ENCODE measurements around the gene LCAT. TPM values are rescaled to one million over a fixed set of nuclear protein-coding genes. Genes with fewer than 3 reads are reported as not detected.
A peak's percentile ranks its signal among the peaks of the same experiment; 100 is the strongest.

LCAT gene
- total RNA-seq, 2 experiments from 2014 or later, result 12.9 to 15.3 TPM

- CTCF ChIA-PET, result interaction anchor here (0.7 to 1.1 kb wide), 3 partner anchors 14 to 116 kb away, joined by 3 to 4 read pairs (median 3); no protein-coding TSS in a partner anchor
- Mint-ChIP-seq H3K4me3 (no peak within 1 kb of the TSS), H3K9me3 (no peaks in the 10 kb centered on the region), H3K27me3 (no peaks in the 10 kb centered on the region), H3K36me3 (ENCODE audit: low read depth) (peaks cover 48% of the 10 kb centered on the region), H3K27ac (peak within 1 kb of the TSS; percentile 72), H3K4me1 (peaks cover 22% of the 10 kb centered on the region)
- DNase-seq, result no peak
- POLR2A ChIA-PET, result no interaction called here
Observed at GRCh38 chr16:67931712-67932461, 12.0 kb downstream of the LCAT start, which contains the start of gene CTRL. TSS of gene CTRL (minus strand) at chr16:67931862. CDS start at chr16:67931852, 10 bp downstream.

- CTCF ChIA-PET, result interaction anchor here (0.6 to 1.2 kb wide), 6 partner anchors 13 to 263 kb away, joined by 3 to 6 read pairs (median 3); partner anchors contain the start of gene NRN1L
- POLR2A ChIA-PET, result interaction anchor here (1.0 kb wide), 1 partner anchor 47 kb away, joined by 3 read pairs; no protein-coding TSS in a partner anchor
- Mint-ChIP-seq H3K4me1 (peaks cover 20% of the 10 kb centered on the region), H3K36me3 (ENCODE audit: low read depth) (peaks cover 40% of the 10 kb centered on the region), H3K27me3 (no peaks in the 10 kb centered on the region), H3K9me3 (no peaks in the 10 kb centered on the region), H3K27ac (no peak overlapping the region), H3K4me3 (no peak overlapping the region)
- DNase-seq, result no peak
Observed at GRCh38 chr16:67930678-67931211, 13.2 kb downstream of the LCAT start.

GRCh38 chr16:67930191-67930590 is 13.7 kb downstream of the LCAT start:
- no peak for DNase-seq
- POLR2A ChIA-PET, result interaction anchor here (1.0 kb wide), 1 partner anchor 46 kb away, joined by 3 read pairs; no protein-coding TSS in a partner anchor
- Mint-ChIP-seq H3K27me3 (no peaks in the 10 kb centered on the region), H3K27ac (no peak overlapping the region), H3K36me3 (ENCODE audit: low read depth) (peaks cover 35% of the 10 kb centered on the region), H3K4me3 (no peak overlapping the region), H3K9me3 (no peaks in the 10 kb centered on the region), H3K4me1 (peaks cover 16% of the 10 kb centered on the region)
- CTCF ChIA-PET, result interaction anchor here (1.2 to 2.3 kb wide), 2 partner anchors 19 to 46 kb away, joined by 3 to 8 read pairs; partner anchors contain the start of gene NRN1L

GRCh38 chr16:67928561-67929364 is 15.2 kb downstream of the LCAT start:
- CTCF ChIA-PET, result interaction anchor here (0.7 to 2.3 kb wide), 18 partner anchors 10 to 408 kb away, joined by 3 to 8 read pairs (median 4); partner anchors contain the start of gene LCAT
- peak overlapping the region; percentile 60 for H3K27ac Mint-ChIP-seq
- H3K36me3 Mint-ChIP-seq (ENCODE audit: low read depth), result peaks cover 20% of the 10 kb centered on the region
- DNase-seq, result peak; percentile 84
- no peak overlapping the region for H3K4me3 Mint-ChIP-seq
- peaks cover 2% of the 10 kb centered on the region for H3K4me1 Mint-ChIP-seq
- H3K27me3 Mint-ChIP-seq, result no peaks in the 10 kb centered on the region
- POLR2A ChIA-PET, result no interaction called here
- H3K9me3 Mint-ChIP-seq, result no peaks in the 10 kb centered on the region

- Mint-ChIP-seq H3K4me3 (no peak overlapping the region), H3K9me3 (no peaks in the 10 kb centered on the region), H3K27ac (peak overlapping the region; percentile 60), H3K4me1 (no peaks in the 10 kb centered on the region), H3K27me3 (no peaks in the 10 kb centered on the region), H3K36me3 (ENCODE audit: low read depth) (peaks cover 17% of the 10 kb centered on the region)
- no peak for DNase-seq
- CTCF ChIA-PET, result interaction anchor here (0.7 to 2.3 kb wide), 17 partner anchors 10 to 407 kb away, joined by 3 to 8 read pairs (median 4); partner anchors contain the start of gene LCAT
- POLR2A ChIA-PET, result no interaction called here
Observed at GRCh38 chr16:67928147-67928546, 15.8 kb downstream of the LCAT start.

- peaks cover 14% of the 10 kb centered on the region for H3K36me3 Mint-ChIP-seq (ENCODE audit: low read depth)
- DNase-seq, result no peak
- no peak overlapping the region for H3K4me3 Mint-ChIP-seq
- POLR2A ChIA-PET, result no interaction called here
- no peaks in the 10 kb centered on the region for H3K9me3 Mint-ChIP-seq
- no peak overlapping the region for H3K27ac Mint-ChIP-seq
- no peaks in the 10 kb centered on the region for H3K27me3 Mint-ChIP-seq
- peaks cover under 1% of the 10 kb centered on the region for H3K4me1 Mint-ChIP-seq
- CTCF ChIA-PET, result interaction anchor here (0.7 to 3.7 kb wide), 10 partner anchors 9 to 406 kb away, joined by 3 to 13 read pairs (median 4); no protein-coding TSS in a partner anchor
Observed at GRCh38 chr16:67927131-67927941, 16.6 kb downstream of the LCAT start.

GRCh38 chr16:67926181-67926750 is 17.7 kb downstream of the LCAT start:
- ChIA-PET CTCF (interaction anchor here (0.5 to 3.7 kb wide), 4 partner anchors 39 to 110 kb away, joined by 3 to 13 read pairs (median 4); no protein-coding TSS in a partner anchor), POLR2A (no interaction called here)
- Mint-ChIP-seq H3K9me3 (no peaks in the 10 kb centered on the region), H3K27me3 (no peaks in the 10 kb centered on the region), H3K27ac (no peak overlapping the region), H3K4me1 (peaks cover 6% of the 10 kb centered on the region), H3K4me3 (no peak overlapping the region), H3K36me3 (ENCODE audit: low read depth) (peaks cover 9% of the 10 kb centered on the region)
- DNase-seq, result no peak

- POLR2A ChIA-PET, result interaction anchor here (0.7 kb wide), 1 partner anchor 105 kb away, joined by 3 read pairs; no protein-coding TSS in a partner anchor
- H3K36me3 Mint-ChIP-seq (ENCODE audit: low read depth), result peaks cover 4% of the 10 kb centered on the region
- no peak overlapping the region for H3K4me3 Mint-ChIP-seq
- peak overlapping the region; percentile 19 for H3K27ac Mint-ChIP-seq
- CTCF ChIA-PET, result interaction anchor here (0.6 to 3.7 kb wide), 11 partner anchors 10 to 115 kb away, joined by 3 to 13 read pairs (median 4); partner anchors contain the start of genes NRN1L and PSKH1
- H3K9me3 Mint-ChIP-seq, result no peaks in the 10 kb centered on the region
- no peak for DNase-seq
- H3K27me3 Mint-ChIP-seq, result no peaks in the 10 kb centered on the region
- peaks cover 6% of the 10 kb centered on the region for H3K4me1 Mint-ChIP-seq
Observed at GRCh38 chr16:67924140-67924906, 19.6 kb downstream of the LCAT start.

- peaks cover 6% of the 10 kb centered on the region for H3K4me1 Mint-ChIP-seq
- peaks cover 3% of the 10 kb centered on the region for H3K36me3 Mint-ChIP-seq (ENCODE audit: low read depth)
- POLR2A ChIA-PET, result no interaction called here
- H3K9me3 Mint-ChIP-seq, result no peaks in the 10 kb centered on the region
- H3K27ac Mint-ChIP-seq, result no peak overlapping the region
- no peaks in the 10 kb centered on the region for H3K27me3 Mint-ChIP-seq
- CTCF ChIA-PET, result interaction anchor here (1.0 to 1.4 kb wide), 4 partner anchors 11 to 40 kb away, joined by 3 to 11 read pairs (median 4); partner anchors contain the start of genes NRN1L and PSKH1
- no peak for DNase-seq
- H3K4me3 Mint-ChIP-seq, result no peak overlapping the region
Observed at GRCh38 chr16:67923414-67924116, 20.4 kb downstream of the LCAT start.

GRCh38 chr16:67922740-67923139 is 21.2 kb downstream of the LCAT start:
- no peak overlapping the region for H3K4me3 Mint-ChIP-seq
- POLR2A ChIA-PET, result no interaction called here
- peak overlapping the region; percentile 65 for H3K27ac Mint-ChIP-seq

More at GRCh38 chr16:67922740-67923139, 21.2 kb downstream of the LCAT start:
- DNase-seq, result no peak
- no peaks in the 10 kb centered on the region for H3K27me3 Mint-ChIP-seq
- CTCF ChIA-PET, result interaction anchor here (0.6 to 1.0 kb wide), 2 partner anchors 39 to 98 kb away, joined by 3 to 4 read pairs; no protein-coding TSS in a partner anchor
- H3K36me3 Mint-ChIP-seq (ENCODE audit: low read depth), result no peaks in the 10 kb centered on the region
- H3K4me1 Mint-ChIP-seq, result peaks cover 9% of the 10 kb centered on the region
- no peaks in the 10 kb centered on the region for H3K9me3 Mint-ChIP-seq
